GM21447 (cell line): ENCODE results near the gene DIS3L2.

Source experiments
- ATAC-seq: cut with Tn5 transposase; IDR thresholded peaks from one replicate; pipeline ENCODE4 v1.9.1; 2021; ENCODE audit not compliant: unreplicated experiment

Gene DIS3L2

DNA sequence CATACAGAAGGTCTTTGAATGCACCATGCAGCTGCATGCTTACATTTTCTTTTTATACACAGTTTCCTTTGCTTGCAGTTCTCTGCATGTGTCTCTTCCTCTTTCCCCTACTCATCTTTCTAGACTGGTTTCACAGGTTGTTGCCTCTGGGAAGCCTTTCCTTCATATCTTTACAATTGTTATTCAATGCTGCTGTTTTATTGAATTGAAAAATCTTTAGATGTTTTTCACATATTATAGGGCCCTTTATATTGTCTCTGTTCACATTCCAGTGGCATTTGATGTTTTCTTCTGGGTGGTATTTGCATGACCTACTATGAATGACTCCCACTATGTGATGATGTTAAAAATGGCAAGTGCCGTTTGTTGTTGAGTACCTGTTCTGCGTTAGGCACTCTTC lies 91.1 kb downstream of the DIS3L2 start:
- ATAC-seq: no peak

DNA sequence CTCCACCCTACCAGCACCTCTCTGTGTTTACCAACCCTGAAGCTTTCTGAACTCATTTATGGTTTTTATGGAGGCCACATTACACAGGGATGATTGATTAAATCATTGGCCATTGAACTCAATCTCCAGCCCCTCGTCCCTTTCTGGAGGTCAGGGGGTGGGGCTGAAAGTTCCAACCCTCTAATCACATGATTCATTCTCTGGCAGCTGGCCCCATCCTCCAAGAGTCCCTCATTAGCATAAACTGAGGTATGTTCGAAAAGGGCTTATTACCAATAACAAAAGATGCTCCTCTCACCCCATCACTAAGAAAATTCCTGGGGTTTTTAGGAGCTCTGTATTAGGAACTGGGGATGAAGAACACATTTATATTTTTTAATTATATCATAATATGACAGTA lies 92.3 kb downstream of the DIS3L2 start:
- ATAC-seq: no peak

DNA sequence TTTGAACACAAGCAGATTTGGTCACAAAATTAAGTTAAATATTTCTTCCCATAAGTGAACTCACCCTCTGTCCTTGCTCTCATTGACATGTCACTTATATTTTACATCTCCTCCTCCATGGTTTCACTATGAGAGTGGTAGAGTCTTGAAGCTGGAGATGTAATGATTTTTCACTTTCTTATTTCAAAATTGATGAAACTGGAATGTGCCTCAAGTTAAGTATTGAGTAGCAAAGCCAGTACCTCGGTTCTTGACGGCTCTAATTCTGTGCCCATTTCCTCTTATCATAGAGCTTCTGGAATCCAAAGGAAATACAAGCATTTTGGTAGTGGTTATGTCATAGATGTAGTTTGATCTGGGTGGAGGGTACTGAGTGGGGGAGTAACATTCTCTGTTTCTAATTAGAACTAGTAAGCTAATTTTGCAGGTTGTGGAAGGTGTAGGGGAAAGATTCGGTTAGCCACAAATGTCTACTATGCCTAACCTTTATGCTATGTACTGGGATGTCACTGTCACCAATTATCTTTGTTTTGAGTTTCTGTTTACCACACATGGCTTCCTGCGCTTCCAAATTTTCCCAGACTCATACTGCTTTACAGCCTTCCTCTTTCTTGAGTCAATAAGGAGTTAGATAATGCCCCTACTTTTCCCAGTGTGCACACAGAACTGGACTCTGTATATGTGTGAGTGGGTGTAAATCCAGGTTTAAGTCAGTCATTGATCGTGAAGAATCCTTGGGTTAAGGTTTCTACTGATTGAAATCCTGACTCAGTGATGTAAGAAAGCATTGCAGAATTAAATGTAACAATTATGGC lies 96.8 kb downstream of the DIS3L2 start:
- no peak for ATAC-seq

DNA sequence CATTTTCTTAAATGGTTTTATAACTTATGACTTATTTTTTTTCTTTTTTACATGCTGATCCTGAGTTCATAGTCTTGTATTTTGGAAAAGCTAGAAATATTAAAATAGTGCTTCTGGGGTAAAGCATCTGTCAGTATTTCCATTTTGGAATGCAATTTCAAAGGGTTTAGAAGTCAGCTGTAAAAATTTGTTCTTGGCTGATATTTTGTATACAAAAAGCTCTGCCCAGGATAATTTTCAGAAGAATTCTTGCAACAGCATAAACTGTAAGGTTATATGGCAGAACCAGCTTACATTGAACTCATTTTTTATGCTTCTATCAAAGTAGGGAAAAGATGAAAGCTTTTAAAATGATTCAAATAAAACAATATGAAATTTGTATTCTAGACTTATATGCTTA lies 97.4 kb downstream of the DIS3L2 start:
- no peak for ATAC-seq

DNA sequence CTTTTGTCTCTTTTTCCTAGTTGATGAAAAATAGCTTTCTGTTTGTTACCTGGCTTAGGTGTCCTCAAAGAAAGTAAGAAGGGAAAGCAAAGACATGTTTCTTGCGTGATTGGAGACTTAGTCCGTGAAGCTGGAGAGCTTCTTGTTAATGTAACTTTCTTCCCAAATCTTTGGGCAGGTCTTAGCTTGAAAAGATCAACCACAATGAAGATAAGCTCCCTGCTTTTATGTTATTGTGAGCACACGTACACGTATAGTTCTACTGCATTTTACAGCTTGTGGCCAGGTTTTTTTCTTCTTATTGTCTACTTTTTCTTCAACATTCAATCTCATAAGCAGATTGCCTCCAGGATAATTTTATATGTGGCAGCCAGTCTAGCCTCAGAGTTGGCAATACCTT lies 99.8 kb downstream of the DIS3L2 start:
- no peak for ATAC-seq

DNA sequence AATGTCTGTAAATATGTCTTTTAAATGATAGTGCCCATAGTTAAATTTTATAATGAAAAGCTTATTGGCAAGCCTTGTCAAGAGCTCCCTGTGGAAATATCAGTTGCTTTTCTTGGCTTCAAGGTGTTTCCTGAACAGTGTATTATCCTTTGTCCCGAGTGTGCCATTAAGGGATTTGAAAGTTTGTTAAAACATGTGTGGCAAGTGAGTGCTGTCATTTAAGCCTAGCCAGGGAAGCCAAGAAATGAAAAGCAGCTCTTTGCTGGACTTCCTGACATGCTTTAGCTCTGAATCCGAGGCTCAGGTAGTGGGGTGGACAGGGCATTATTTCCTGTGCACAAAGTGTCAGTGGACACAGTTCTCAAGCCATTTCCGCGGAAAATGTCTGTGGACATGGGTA lies 111.5 kb downstream of the DIS3L2 start:
- ATAC-seq: no peak

DNA sequence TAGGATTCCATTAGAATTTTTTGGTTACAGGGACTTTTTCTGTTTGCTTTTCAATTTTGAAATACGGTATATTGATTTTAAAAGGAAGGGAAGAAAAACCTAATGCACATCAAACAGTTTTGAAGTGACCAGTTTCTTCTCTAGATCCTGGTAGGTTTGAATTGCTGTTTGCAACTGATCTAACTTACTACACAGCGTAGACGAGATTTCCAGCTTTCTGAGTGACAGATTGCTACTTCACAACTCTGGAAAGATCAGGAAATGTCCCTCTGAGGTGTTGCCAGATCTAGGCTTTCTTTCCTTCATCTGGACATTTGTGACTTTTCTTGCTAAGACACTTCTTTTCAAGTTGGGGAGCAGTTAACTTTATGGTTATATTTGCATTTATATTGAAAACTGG lies 112.2 kb downstream of the DIS3L2 start:
- no peak for ATAC-seq

DNA sequence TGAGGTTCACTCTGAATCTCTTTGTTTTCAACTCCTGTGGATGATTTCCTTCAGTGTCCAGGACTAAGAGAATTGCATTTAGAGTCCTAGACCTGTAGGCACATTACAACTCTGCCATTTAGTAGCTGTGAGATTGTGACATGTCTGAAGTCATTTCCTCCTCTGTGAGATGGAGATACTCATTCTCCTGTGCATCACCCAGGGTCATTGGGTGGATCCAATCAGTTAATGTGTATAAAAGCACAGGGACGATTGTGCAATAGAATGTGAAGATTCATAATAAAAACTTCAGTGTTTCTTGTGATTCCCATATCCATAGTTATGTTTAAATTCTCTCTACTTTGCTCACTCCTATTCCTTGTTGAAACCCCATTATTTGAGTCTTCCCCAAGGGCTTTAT lies 113.6 kb downstream of the DIS3L2 start:
- ATAC-seq: no peak

DNA sequence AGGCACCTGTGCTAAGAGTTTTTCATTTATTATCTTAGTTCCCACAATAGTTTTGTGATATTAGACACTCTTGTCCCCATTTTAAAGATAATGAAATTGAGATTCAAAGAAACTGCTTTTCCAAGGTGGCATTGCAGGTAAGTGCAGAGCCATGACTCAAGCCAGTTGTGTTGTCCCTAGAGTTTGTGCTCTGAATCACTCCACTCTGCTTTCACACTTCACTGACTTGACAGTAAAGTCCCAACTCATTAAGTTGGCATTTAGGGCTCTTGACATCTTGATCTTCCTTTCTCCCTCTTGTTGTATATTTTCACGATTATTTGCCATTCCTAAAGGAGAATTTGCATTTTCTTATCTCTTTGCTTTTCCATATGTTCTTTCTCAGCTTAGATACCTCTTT lies 114.3 kb downstream of the DIS3L2 start:
- no peak for ATAC-seq

DNA sequence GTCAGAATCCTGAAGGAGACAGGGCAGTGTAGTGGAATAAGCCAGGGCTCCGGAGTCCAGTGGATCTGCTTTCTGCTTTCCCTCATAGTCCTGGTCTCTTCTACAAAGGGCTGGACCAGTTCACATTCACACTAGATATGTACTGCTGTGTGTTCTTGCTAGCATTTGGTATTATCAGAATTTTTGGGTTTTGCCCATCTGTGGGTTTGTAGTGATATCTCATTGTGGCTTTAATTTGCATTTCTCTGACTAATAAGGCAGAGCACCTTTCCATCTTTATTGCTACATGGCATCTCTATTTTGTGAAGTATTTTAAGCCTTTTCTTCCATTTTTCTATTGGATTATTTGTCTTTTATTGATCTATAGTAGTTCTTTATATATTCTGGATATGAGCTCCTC lies 114.8 kb downstream of the DIS3L2 start:
- ATAC-seq: no peak

DNA sequence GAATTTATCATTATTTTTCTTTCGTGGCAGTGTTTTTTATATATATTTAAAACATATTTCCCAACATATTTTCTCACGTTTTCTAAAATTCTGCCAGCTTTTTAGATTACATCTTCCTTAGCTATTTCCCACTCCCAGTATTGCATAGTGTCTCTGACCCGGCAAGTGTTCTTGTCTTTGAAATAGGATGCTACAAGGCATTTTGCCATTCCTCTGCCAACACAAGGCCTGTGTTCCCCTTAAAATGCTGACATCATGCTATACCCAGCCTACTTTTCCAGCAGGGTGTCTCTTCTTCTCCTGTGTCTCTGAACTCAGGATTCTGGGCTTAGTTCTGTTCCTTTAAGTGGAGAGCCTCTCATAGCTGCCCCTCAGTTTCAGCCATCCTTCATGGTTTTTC lies 115.2 kb downstream of the DIS3L2 start:
- no peak for ATAC-seq

DNA sequence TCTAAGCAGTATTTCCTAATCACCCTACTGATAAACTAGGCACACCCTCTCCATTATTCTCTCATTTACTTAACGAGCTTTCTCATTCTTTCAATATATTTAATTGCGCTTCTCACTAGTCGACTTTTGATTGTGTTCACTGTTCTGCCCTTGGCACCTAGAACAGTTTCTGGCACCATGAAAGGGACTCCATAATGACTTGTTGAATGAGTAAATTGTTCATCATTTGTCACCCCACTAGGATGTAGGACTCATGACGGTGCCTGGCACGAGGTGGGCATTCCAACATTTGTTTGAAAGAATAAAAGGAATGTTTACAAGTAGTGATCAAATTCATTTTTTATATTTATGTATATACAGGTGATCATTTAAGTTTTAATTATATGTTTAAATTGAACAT lies 123.7 kb downstream of the DIS3L2 start:
- ATAC-seq: no peak

DNA sequence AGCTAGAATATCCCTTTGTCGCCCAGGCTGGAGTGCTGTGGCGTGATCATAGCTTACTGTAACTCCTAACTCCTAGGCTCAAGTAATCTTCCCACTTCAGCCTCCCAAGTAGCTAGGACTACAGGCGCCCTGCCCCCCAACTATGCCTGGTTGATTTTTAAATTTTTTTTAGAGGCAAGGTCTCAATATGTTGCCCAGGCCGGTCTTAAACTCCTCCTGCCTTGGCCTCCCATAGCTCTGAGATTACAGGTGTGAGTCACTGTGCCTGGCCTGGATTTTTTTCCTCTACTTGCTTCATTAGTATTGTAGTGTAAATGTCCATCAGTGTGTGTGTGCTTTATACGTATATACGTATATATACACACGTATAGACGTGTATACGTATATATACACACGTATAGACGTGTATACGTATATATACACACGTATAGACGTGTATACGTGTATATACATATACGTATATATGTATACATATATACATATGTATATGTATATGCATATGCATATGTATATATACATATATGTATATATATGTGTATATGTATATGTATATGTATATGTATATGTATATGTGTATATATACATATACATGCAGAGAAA lies 124.4 kb downstream of the DIS3L2 start:
- ATAC-seq: no peak

DNA sequence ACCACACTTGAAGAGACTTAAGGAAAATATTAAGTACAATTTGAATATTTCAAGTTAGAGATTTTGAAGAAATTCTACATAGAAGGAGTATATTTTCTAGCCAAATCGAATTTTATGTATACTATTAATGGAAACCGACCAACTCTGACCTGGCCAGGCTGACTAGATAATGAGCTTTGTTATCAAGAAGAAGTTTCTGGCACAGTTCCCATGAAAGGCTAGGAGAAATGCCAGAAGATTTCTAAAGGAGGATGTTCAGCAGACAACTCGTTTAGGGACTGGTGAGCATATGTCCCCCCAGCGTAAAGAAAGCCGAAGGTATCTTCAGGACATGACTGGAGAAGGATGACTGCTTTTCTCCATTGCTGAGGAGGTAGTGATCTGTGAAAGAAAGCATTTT lies 127.3 kb downstream of the DIS3L2 start:
- no peak for ATAC-seq

DNA sequence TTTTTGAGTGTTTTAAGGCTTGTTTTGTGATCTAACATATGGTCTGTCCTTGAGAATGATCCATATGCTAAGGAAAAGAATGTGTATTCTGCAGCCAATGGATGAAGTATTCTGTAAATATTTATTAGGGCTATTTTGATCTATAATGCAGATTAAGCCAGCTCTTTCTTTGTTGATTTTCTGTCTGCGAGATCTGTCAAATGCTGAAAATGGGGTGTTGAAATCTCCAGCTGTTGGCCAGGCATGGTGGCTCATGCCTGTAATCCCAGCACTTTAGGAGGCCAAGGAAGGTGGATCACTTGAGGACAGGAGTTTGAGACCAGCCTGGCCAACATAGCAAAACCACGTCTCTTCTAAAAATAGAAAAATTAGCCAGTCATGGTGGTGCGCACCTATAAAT lies 132.7 kb downstream of the DIS3L2 start:
- no peak for ATAC-seq

DNA sequence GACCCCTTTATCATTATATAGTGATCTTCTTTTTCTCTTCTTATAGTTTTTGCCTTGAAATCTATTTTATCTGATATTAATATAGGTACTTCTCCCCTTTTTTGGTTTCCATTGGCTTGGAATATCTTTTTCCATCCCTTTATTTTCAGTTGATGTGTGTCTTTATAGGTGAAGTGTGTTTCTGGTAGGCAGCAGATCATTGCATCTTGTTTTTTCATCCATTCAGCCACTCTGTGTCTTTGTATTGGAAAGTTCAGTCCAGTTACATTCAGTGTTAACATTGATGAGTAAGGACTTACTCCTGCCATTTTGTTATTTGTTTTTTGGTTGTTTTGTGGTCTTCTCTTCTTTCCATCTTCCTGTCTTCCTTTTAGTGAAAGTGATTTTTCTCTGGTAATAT lies 133.4 kb downstream of the DIS3L2 start:
- no peak for ATAC-seq

DNA sequence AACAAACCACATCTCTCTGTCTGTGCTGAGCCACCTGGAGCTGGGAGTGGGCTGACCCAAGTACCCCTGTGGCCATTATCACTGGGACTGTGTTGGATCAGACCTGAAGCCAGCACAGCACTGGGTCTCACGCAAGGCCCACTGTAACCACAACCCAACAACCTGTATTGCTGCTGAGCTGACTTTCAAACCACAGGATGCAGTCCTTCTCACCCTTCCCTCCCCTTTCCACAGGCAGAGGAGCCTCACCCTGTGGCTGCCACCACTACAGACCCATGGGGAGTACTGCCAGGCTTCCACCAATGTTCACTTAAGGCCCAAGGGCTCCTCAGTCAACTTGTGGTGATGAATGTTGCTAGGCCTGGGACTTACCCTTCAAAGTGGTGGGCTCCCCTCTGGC lies 135.7 kb downstream of the DIS3L2 start:
- ATAC-seq: no peak

DNA sequence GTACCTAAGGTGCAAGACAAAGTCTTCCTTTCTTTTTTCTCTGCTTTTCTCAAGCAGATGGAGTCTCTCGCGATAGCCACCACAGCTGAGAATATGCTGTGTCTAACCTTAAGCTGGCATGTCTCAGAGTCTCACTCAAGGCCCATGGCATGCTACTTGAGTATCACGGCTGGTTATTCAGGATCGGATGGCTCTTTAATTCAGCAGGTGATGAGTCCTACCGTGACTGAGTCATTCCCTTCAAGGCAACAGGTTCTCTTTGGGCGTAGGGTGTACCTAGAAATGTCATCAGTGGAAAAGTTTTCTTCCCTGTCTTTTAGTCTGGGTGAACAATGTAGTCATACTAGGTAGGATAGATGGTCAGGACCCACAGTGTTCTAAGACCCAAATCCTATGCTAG lies 136.2 kb downstream of the DIS3L2 start:
- no peak for ATAC-seq

DNA sequence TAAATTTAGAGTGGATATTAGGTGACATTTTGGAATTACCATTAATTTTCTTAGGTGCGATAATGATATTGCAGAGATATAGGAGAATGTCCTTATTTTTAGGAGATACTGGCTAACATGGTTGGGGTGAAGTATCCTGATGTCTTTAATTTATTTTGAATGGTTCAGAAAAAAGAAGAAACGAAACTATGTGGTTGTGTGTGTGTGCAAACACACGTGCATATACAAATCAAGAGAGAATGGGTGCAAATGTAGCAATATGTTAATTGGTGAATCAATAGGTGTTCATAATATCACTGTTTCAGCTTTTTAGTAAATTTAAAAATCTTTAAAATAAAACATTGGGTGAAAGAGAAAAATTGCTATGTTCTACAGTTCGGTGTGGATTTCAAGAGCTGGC lies 140.9 kb downstream of the DIS3L2 start:
- no peak for ATAC-seq

DNA sequence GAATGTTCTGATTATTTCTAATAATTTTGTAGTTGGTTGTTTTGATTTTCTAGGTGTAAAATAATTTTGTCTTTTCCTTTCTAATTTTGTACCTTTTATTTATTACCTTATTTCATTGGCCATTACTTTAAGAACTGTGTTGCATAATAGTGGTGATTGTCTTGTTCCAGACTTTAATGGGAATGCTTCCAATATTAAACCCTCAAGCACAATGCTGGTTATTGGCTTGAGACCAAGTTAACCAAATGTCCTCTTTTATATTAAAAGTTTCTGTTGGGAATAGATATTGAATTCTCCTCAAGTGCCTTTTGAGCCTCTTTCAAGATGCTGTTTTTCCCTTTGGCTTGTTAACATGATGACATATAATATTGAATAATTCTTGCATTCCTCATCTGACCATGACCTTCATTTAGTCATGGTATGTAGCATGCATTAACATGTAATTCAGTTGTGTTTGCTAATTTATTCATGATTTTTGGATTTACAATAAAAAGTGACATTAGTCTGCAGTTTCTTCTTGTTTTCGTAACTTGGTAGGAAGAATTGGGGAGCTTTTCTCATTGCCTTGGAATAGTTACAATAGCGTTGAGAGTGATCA lies 141.7 kb downstream of the DIS3L2 start:
- ATAC-seq: no peak

DNA sequence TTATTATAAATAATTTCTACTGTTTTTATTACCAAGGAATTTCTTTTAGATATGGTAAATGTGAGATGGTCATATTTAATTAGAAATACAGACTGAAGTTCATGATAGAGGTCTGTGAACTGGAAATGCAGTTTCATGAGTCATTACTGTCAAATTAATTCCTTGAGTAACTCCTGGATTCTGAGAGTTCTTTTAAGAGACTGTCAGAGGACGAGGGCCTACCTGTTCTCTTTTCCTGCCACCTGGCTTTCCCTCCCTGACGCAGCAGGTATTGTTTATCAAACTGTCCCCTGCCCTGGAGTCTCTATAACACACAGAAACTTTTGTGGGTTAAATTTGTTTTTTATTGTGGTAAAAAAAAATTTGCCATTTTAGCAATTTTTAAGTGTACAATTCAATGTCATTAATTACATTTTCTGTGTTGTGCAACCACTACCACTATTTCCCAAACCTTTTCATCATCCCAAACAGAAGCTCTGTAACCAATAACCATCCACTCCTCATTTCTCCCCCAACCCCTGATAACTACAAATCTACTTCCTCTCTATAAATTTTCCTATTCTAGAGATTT lies 142.6 kb downstream of the DIS3L2 start:
- no peak for ATAC-seq

DNA sequence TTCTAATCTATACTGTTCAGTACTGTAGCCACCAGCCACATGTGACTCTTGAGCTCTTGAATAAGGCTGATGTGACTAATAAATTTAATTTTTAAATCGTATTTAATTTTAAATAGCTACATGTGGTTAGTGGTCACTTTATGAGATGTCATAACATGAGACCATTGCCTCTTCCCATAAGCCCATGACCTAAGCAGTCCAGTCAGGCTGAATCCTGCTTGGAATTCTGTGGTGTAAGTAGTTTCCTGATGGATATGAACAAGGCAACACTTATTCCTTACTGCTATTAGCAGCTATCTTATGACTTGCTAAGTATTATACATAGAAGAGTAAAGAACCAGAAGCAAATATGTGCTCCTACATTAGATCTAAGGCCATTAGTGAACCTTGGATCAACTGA lies 150.0 kb downstream of the DIS3L2 start:
- ATAC-seq: no peak
